Panc1 (cell line): ENCODE data around the gene MSGN1. TPM values are rescaled to one million over a fixed set of nuclear protein-coding genes. Genes with fewer than 3 reads are reported as not detected.

ENCODE experiments used
- ATAC-seq: fragments of 200-7000 bp; cut with Tn5 transposase; 2 replicates; pipeline ENCODE4 v1.9.1; 2020; ENCODE audit warnings: mild to moderate bottlenecking, moderate library complexity
- BruUV-seq: library from RNA; stranded (reverse); fragments of 400-500 nt; replicated peaks from 2 replicates; lab custom pipeline; 2021; lab: Mats Ljungman, UMichigan
- CTCF ChIA-PET: fragments of 300-600 bp; sonication (Branson Sonifier 250); formaldehyde crosslinking; loops from one replicate; lab custom pipeline; 2022; ENCODE audit warnings: antibody characterized with exemption; lab: Charles Lee
- POLR2A ChIA-PET: fragments of 300-600 bp; sonication (Branson Sonifier 250); formaldehyde crosslinking; loops from one replicate; lab custom pipeline; 2022; ENCODE audit warnings: antibody characterized with exemption; lab: Charles Lee
- DNase-seq: peaks from one replicate; pipeline ENCODE4 v3.0.0-alpha.2; 2010; ENCODE audit warnings: low read depth, low spot score
- H3K27ac ChIP-seq: 2 replicates; pipeline ENCODE4 v1.5.1; 2011; ENCODE audit warnings: mild to moderate bottlenecking, low read length, inconsistent platforms
- H3K27me3 ChIP-seq: fragments of 200-500 bp; sonication (Bioruptor generic); 2 replicates; pipeline ENCODE4 v1.6.0; 2014; ENCODE audit warnings: low read length, inconsistent platforms; ENCODE audit not compliant: control insufficient read depth, insufficient read depth
- H3K36me3 ChIP-seq: fragments of 200-500 bp; sonication (Bioruptor generic); 2 replicates; pipeline ENCODE4 v1.5.1; 2014; ENCODE audit warnings: inconsistent platforms, mild to moderate bottlenecking, low read length, moderate library complexity; ENCODE audit not compliant: control insufficient read depth, insufficient read depth
- H3K4me1 ChIP-seq: 2 replicates; pipeline ENCODE4 v1.5.1; 2011; ENCODE audit warnings: inconsistent platforms, mild to moderate bottlenecking, low read length, moderate library complexity; ENCODE audit not compliant: control insufficient read depth, insufficient read depth
- H3K4me3 ChIP-seq, 2 experiments: 2 replicates each; pipeline ENCODE4 v1.5.1; 2011 to 2012; ENCODE audit warnings: low read depth in 2 of 2, low read length in 2 of 2, mild to moderate bottlenecking in 2 of 2, inconsistent platforms in 1 of 2, moderate library complexity in 1 of 2
- H3K9me3 ChIP-seq: fragments of 200-500 bp; sonication (Bioruptor generic); 2 replicates; pipeline ENCODE4 v1.5.1; 2014; ENCODE audit warnings: low read depth, mild to moderate bottlenecking, inconsistent platforms, low read length, moderate library complexity; ENCODE audit not compliant: control insufficient read depth, insufficient read depth
- CTCF ChIP-seq: fragments of 450-650 bp; IDR thresholded peaks from 2 replicates; pipeline ENCODE4 v1.5.1; 2017; ENCODE audit warnings: mild to moderate bottlenecking
- POLR2AphosphoS5 ChIP-seq: IDR thresholded peaks from 2 replicates; pipeline ENCODE4 v1.6.1; 2012; ENCODE audit warnings: mild to moderate bottlenecking, low read depth, low read length, moderate library complexity
- REST ChIP-seq, 2 experiments: IDR thresholded peaks; 2 replicates each; pipeline ENCODE4 v1.6.1; 2011 to 2012; ENCODE audit warnings: low read depth in 2 of 2, control low read depth in 1 of 2, low read length in 1 of 2, mild to moderate bottlenecking in 1 of 2, moderate library complexity in 1 of 2; ENCODE audit not compliant: insufficient read depth in 1 of 2
- SIN3A ChIP-seq: IDR thresholded peaks from 2 replicates; pipeline ENCODE4 v1.6.1; 2012; ENCODE audit warnings: low read depth, mild to moderate bottlenecking, low read length, moderate library complexity, borderline replicate concordance; ENCODE audit not compliant: insufficient read depth
- TCF7L2 ChIP-seq: IDR thresholded peaks from 2 replicates; pipeline ENCODE4 v1.6.1; 2011; ENCODE audit warnings: mild to moderate bottlenecking, low read depth, low read length, inconsistent platforms
- in situ Hi-C: cut with HindIII; loops from 2 replicates; pipeline ENCODE4 v1.10.0; 2016; ENCODE audit warnings: low sequenced_read_pairs, low pct_unique_long_range_greater_than_20kb
- intact Hi-C: fragments of 100-400 bp; cut with micrococcal nuclease; formaldehyde crosslinking; loops from one replicate; pipeline ENCODE4 v1.10.0; 2022; ENCODE audit not compliant: unreplicated experiment
- total RNA-seq: library from RNA; stranded (reverse); gene quantifications from one replicate; pipeline ENCODE4 v1.2.1, GENCODE V29; 2021; ENCODE audit not compliant: unreplicated experiment

MSGN1 gene
- total RNA-seq, 1 experiment from 2014 or later: not detected

- TF ChIP-seq SIN3A (no peak), CTCF (no peak), POLR2AphosphoS5 (no peak), REST (IDR thresholded peaks at IDR 0.05; ENCODE audit: insufficient read depth in 1 of 2, low read depth in 2 of 2, low read length in 1 of 2) (no peak), TCF7L2 (no peak)
- Histone ChIP-seq H3K27ac (no peak overlapping the region), H3K9me3 (no peaks in the 10 kb centered on the region), H3K4me1 (no peaks in the 10 kb centered on the region), H3K4me3 (no peak overlapping the region), H3K27me3 (no peaks in the 10 kb centered on the region; the same call in 1 of the 2 replicates), H3K36me3 (no peaks in the 10 kb centered on the region)
- no TSS peak for BruUV-seq
- ChIA-PET POLR2A (no interaction called here), CTCF (no interaction called here)
- in situ Hi-C loops (no loop called here), intact Hi-C loops (no loop called here)
- ATAC-seq (no peak), DNase-seq (no peak)
Observed at GRCh38 chr2:17791817-17792130, 24.5 kb upstream of the MSGN1 start.

GRCh38 chr2:17792515-17792914, 23.7 kb upstream of the MSGN1 start:
- no peak for DNase-seq

More at GRCh38 chr2:17792515-17792914, 23.7 kb upstream of the MSGN1 start:
- Histone ChIP-seq H3K4me3 (no peak overlapping the region), H3K27me3 (no peaks in the 10 kb centered on the region; the same call in 1 of the 2 replicates), H3K36me3 (no peaks in the 10 kb centered on the region), H3K4me1 (no peaks in the 10 kb centered on the region), H3K9me3 (no peaks in the 10 kb centered on the region), H3K27ac (no peak overlapping the region)
- TF ChIP-seq TCF7L2: no peak
- TF ChIP-seq CTCF: no peak
- TF ChIP-seq POLR2AphosphoS5: no peak
- TF ChIP-seq SIN3A: no peak
- no peak for TF ChIP-seq REST (IDR thresholded peaks at IDR 0.05; ENCODE audit: insufficient read depth in 1 of 2, low read depth in 2 of 2, low read length in 1 of 2)
- in situ Hi-C loops (no loop called here), intact Hi-C loops (no loop called here)
- no peak for ATAC-seq
- ChIA-PET POLR2A (no interaction called here), CTCF (no interaction called here)
- BruUV-seq: no TSS peak
